HG03135 (cell line): ENCODE data around the gene ELFN2.

Experiments
- ATAC-seq: cut with Tn5 transposase; IDR thresholded peaks from one replicate; pipeline ENCODE4 v1.9.1; 2021; ENCODE audit warnings: mild to moderate bottlenecking, moderate library complexity; ENCODE audit not compliant: unreplicated experiment

Gene ELFN2

DNA sequence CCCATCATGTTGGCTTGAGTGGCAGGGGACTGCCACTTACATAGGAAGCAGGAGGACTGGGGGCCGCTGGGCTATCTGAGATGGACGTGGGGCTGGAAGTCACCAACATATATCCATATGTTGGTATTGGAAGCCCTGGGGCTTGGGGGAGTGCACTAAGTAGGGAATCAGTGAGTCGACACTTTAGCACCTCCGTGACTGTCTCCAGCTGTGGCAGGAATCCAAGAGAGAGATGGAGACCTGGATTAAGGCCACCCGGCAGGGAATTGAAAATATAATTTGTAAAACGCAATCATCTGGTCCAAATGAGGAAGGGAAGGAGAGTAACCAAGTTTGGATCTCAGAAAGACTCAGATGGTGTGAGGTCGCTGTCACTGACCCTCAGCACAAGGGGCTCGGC, 68.4 kb downstream of the ELFN2 start:
- no peak for ATAC-seq

DNA sequence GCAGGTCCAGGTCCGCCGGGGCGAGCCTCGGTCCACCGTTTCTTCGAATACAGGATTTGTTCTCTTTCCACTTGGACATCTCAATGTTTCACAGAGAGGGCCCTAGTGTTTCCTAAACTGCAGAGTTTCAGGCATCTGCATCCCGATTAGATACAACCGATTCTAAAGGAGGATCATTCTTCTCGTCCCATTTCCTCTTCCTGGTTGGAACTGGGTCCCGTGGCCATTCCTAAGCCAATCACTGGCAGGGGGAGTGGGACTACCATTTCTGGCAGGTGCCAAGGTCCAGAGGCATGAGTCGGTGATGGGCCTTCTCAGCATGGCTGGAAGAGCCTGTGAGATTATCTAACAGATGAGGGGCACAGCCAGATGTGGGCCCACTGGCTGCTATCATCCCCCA, 68.9 kb downstream of the ELFN2 start:
- no peak for ATAC-seq

DNA sequence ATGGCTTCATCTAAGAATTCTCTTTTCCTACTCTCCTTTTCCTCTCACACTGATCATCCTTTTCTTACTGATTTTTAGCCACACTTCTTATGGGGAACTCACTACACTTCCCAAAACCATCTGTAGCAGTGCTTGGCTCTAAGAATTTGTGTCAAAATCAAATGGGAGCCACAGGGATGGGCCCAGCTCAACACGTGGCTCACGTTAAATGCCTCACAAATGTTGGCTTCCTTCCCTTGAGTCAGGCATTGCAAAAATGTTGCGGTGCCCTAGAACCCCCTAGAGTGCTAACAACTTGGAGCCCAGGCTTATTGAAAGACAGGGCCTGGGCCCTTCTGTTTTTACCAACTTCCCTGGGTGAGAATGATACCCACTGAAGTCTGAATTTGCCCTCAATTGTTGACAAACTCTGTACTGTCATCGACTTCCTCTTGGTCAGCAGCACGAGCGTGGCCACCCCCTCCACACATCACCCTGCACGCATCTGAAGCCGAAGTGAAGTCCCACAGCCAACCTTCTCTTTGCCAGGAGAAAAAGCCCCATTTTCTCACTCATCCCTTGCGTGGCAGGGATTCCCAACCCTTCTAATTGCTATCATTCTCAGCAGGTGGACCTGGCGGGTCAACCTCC, 69.7 kb downstream of the ELFN2 start:
- no peak for ATAC-seq

DNA sequence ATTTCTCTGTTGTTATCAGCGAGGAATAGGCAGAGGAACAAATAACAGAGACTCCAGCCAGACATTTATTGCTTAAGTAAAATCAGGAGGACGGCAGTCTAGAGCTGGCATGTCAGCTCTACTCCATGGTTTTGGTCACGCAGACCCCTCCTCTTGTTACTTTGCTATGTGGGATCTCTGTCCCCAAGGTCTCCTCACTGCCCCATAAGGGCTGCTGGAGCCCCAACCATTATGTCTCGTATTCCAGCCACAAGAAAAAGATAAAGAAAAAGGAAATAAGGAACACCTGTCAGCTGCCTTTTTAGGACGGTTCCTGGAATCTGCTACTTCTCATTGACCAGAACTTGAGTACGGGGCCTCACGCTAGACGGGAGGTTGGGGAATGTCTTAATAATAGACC, 70.4 kb downstream of the ELFN2 start:
- no peak for ATAC-seq

DNA sequence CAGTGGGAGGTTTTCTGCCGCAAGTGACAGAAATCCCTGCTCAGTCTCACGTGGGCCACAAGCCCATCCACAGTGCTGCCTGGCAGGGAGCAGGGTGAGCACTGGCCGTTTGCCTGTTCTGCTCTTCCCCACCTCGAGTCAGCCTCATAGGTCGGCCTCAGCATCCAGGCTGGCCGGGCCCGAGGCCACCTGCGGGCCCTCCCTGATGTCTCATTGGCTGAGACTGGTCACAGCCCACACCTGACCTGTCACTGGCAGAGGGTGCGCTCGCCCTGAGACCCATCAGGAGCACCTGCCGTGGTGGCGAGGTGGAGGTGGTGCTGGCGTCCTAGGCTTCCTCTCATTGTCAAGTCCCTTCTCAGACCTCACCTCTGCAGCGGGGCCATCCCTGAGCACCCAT, 72.1 kb downstream of the ELFN2 start:
- ATAC-seq, result no peak

DNA sequence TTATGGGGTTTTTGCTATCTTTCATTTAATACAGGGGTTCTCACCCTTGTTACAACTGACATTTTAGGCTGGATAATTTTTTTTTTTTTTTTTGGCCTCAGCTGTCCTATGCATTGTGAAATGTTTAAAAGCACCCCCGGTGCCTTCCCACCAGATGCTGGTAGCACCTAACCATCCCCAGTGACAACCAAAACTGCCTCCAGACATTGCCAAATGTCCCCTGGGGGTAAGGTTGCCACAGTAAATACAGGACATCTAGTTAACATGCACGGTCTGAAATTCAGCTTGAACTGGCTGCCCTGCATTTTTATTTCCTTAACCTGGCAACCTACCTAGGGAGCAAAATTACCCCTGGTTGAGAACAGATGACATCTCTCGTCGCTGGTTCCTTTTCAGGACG, 72.6 kb downstream of the ELFN2 start:
- no peak for ATAC-seq

DNA sequence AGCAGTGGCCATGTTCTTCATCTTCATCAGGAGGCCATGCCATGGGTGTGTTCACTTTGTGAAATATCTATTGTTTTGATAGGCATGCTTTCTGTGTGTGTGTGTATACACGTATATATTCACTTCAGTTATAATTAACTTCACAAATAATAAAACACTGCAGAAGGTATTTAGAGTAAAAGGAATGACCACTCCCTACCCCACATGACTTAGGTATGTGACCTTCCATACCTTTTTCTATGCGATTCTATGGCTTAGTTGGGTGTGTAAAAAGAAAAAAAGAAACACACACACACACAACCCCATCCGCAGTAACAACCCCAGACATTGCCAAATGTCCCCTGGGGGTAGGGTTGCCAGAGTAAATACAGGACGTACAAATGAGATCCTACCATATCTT, 73.0 kb downstream of the ELFN2 start:
- no peak for ATAC-seq

DNA sequence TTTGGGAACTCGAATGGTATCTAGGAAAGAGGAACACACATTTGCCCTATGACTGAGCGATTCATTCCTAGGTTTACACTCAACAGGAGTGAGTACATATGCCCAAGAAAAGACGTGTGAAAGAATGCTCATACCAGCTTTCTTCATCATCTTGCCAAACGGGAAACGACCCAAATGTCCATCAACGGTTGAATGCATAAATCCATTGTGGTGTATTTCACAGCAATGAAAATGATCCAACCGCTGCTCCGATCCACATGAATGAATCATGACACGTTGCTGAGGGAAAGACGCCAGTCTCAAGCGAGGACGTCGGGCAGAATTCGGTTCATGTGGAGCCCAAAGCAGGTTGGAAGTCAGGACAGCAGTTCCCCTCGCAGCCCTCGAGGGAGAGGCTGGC, 73.4 kb downstream of the ELFN2 start:
- no peak for ATAC-seq

DNA sequence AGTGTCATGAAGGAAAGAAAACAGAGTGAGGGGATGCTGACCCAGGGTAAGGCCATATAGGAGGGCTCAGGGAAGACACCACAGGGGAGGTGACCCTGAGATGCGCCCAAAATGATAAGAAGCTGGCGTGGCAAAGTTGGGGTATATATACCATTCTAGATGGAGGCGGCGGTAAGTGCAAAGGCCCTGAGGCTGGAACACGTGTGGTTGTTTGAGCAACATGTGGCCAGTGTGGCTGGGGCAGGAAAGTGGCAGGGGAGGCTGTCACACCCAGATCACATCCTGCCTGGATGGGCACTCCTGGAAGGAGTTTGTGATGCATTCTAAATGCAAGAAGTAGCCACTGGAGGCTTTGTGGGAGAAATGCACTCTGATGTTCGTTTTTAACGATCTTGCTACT, 74.8 kb downstream of the ELFN2 start:
- no peak for ATAC-seq

DNA sequence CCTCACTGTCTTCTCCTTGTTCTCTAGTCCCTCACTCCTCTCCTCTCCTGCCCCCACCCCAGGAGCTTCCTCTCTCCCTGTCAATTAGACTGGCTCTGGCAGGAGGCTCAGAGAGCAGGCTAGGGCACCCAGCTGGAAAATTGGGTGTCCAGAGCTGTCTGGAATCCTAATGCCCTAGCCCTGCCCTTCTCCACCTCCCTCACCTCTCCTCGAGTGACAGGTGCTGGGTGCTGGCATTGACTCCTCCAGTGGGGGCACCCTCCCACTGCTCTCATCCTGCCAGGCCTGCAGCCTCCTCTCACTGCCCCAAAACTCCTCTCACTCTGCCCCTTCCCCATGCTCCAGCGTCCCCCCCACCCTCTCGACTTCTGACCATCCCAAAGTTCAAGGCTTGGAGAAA, 76.0 kb downstream of the ELFN2 start:
- ATAC-seq, result no peak

DNA sequence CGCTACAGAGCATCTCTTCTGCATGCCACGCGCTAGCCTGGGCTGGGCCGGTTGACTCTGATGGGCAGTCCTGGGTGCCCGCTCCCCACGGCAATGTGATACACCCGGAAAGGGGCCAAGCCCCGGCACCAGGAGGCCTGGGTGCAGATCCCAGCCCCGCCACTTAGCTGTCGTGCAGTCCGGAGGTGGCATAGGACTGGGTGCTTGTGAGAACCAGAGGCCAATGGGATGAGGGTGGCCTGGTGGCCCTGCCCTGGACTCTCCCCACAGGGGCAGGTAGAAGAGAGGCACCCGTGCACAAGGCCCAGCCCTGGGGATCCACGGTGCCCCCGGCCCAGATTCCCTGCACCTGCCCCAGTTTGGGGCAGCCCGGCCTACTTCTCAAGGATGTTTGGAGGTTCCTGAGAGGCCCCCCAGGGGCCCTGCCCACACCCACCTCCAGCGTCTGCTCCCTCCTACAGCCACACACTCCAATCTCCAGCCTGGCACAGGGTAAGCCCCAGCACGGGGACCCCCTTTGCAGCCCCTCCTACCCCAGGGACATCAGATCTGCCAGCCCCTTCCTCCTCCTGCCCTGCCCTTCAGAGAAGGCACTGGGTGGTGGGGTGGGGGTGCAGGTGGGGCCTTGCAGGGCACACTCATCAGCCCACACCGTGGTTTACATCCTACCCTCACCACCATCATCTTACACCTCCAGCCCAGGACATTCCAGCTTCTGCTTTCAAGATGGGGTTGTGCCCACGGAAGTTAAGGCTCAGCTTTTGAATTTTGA, 78.0 kb downstream of the ELFN2 start:
- no peak for ATAC-seq

DNA sequence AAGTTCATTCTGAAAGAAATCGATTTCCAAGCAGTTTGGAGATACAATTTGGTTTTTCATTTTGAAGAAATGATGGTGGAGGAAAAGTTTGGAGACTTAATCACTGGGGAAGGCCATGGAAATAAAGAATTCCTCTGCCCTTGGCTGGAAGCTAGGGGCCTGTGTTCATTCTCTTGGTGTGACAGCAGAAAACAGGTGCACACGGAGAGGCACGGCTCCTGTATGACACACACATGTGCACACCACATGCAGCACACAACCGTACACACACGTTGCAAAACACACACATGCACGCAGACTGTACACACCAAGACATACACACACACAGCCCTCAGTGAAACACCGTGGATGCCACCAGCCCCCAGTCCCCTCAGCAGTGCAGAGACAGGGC, 80.8 kb downstream of the ELFN2 start:
- no peak for ATAC-seq

DNA sequence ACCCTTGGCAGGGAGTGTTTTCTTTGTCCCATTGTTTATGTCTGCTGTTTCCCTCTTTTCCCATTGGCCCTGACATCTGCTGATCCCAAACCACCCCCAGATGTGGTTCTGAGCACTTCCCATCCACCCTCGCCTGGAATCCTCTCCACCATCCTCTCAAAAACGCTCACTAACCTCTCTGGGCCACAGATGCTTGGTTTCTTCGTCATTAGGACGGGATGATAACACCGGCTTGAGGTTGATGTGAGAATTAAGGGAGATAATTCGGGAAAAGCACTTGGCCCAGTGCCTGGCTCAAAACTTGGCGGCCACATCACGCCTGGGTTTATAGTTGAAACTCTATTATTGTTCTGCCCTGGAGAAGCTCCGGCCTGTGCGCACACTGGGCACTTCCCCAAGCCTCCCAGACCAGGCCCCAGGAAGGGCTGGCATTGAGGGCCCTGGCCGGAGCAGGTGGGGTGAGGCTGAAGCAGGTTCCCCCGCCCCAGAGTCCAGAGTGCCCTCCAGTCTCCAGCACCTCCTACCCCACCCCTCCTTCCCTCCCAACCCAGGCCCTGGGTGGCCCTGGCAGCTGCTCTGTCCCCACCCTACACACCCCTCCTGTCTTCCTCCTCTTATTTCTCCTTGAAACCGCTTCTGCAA, 81.3 kb downstream of the ELFN2 start:
- ATAC-seq, result no peak

DNA sequence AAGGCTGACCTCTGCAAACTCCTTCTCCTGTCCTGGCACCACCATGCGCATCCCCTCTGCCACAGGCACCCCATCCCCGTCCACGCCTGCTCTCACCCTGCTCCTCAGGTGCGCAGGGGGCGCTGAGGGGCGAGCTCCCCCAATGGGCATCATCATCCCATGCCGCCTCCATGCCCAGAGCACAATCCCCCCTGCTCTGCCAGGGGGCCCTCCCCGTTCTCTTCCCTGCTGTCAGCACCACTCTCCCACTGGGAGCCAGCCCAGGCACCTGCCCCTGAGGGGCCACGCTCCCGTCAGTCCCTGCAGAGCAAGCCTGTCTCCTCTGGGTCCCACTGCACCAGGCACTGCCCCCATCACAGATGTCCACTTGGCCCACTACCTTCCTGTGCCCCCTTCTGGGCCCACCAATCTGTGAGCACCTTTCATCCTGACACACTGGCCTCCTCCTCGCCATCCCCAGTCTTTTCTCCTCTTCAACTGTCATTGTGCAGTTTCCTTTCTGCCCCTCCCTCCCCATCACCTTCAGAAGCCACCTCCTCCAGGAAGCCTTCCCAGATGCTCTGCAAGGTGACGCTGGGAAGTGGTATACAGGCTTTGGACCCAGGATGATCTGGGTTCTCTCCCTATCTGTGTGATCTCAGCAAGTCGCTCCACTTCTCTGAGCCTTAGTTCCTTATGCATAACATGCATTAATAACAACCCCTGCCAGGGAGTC, 82.4 kb downstream of the ELFN2 start:
- ATAC-seq, result no peak

DNA sequence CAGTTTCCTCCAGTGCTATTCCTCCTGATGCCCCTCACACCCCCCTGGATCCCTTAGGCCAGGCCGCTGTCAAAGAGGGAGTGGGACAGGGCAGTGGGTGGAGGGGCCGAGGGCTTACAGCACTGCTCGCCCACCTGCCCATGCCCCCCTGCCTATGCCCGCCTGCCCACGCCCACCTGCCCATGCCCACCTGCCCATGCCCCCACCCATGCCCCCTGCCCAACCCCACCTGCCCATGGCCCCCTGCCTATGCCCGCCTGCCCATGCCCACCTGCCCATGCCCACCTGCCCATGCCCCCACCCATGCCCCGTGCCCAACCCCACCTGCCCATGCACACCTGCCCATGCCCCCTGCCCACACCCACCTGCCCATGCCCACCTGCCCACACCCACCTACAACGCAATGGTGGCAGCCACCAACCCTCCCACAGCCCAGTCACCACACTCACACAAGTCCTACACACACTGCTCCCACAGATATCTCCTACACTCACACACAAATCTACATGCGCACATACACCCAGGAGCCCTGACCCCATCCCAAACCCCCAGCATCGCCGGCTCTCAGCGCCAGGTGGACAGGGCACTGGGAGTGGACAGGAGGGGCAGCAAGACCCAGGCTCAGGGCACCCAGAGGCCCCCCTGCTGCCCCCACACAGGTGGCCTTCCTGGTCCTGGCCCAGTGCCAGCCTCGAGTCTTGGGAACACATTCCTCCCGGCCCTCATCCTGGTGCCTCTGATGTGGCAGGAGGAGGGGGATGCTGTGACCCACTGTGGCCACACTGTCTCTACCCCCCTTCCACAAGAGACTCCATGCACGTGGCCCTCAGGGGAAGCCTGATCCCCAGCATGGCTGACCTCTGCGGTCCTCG, 83.2 kb downstream of the ELFN2 start:
- ATAC-seq, result no peak

DNA sequence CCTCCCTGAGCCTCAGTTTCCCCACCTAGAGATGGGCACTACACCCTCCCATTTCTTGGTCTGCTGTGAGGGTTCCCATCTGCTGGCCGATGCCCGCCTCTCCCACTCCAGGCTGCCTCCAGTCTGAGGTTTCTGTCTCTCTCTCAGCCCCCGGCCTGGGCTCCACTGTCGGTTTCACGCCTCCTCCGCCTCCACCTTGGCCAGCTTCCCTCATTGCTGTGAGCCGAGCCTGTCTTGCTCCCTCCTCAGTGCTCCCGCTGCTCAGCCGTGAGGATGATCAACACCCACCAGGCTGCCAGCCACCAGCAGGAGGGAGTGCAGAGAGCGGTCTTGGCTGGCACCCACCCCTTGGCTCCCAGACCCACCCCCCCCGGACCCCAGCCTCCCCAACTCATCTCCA, 83.9 kb downstream of the ELFN2 start:
- ATAC-seq, result no peak

DNA sequence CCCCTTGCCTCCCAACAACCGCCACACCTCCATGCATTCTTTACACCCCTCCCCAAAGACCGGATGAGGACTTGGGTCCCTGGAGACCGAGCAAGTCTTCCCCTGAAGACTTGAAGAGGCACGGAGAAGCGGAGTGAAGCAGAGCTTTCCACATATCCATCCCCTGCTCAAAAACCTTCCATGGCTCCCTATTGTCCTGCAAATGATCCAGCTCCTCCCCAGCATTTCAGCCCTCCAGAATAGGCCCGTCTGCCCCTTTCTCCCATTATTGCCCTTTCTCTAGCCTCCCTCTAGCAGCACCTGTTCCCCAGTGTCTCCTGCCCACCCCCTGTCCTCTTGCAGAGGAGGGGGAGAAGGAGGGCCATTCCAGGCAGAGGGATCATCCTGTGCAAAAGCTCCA, 85.2 kb downstream of the ELFN2 start:
- no peak for ATAC-seq

DNA sequence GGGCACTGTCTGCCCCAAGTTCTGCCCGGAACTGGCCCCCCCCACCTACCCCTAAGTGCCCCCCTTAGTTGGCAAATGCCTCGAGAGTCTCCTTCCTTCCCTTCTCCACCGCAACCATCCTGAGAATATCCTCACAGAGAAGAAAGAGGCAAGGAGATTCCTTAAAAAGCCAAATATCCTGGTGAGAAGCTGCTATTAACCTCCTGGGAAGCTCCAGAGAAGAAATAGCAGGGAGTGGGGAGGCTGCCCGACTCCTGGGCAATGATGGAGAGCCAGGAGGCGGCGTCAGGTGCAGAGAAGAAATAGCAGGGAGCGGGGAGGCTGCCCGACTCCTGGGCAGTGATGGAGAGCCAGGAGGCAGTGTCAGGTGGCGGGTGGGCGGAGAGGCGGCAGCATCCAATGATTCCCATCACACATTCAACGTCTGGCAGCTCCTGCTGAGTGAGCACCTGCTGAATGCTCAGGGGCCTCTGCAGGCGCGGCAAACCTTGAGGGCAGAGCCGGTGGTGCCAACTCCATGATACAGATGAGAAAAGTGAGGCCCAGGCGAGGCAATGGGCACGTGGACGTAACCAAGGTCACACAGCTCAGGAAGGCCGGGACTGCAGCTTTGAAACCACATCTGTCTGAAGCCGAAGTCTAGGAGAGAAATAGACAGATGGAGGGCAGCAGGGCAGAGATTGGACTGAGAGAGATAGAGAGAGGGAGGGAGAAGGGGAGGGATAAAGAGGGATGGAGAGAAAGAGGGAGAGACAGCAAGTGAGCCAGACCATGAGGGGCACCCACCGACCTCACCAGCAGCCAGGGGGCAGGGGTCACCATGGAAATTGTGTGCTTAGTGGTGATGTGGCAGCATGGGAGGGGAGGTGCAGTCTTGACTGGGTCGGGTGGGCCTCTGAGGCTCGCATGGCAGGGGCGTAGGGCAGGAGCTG, 86.7 kb downstream of the ELFN2 start:
- ATAC-seq, result no peak

DNA sequence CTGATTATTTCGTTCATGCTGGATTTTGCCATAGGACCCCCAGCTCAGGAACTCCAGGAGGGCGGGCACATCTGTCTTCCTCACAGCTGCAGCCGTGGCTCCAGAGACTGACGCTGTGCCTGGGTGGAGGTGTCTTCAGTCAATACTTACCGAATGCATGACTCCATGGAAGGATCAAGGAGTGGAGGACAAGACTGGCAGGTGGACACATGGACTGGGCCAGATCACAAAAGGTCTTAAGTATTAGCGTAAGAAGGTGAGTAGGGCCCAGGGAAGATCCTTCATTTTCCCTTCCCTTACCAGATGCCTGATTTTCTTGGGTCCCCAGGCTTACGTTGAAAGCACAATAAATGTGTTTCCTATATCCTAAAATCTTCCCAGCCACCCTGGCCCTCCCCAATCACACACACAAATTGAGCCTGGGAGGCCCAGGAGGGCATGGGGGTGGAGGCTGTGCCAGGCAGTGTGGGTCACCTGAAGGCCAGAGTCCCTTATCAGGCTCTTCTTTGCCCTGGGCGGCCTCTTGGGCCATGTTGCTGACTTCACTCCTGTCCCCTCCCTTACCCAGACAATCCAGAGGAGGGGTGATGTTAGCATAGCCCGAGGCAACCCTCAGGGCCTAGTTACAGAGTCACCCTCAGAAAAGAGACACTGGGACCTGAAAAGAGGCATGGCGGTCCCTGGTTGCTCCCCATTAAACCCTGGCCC, 88.6 kb downstream of the ELFN2 start:
- ATAC-seq, result no peak
